Stomach (tissue), 9 donors: Measurements from ENCODE around the gene FAM184A. TPM values are rescaled to one million over a fixed set of nuclear protein-coding genes. Genes with fewer than 3 reads are reported as not detected.

ENCODE experiments used
- DNase-seq, 2 donors: peaks; one replicate each; pipeline versions ENCODE4 v3.0.0 to v3.0.0-alpha.2; 2013 to 2019
- H3K27ac ChIP-seq, 5 donors: fragments of 200-600 bp in 4 of 5; sonication (generic) in 4 of 5; one replicate each; pipeline ENCODE4 v1.5.1; 2013 to 2019; ENCODE audit warnings: mild to moderate bottlenecking in 1 of 5, moderate library complexity in 1 of 5
- H3K27me3 ChIP-seq, 3 donors: fragments of 200-600 bp; sonication (generic); one replicate each; pipeline ENCODE4 v1.5.1; 2017 to 2019; ENCODE audit warnings: mixed run types in 1 of 3
- H3K36me3 ChIP-seq, 4 donors: fragments of 200-600 bp; sonication (generic); 1 replicate in 3 of 4; 2 replicates in 1 of 4; pipeline ENCODE4 v1.5.1; 2016 to 2019
- H3K4me1 ChIP-seq, 4 donors: fragments of 200-600 bp; sonication (generic); one replicate each; pipeline ENCODE4 v1.5.1; 2016 to 2019
- H3K4me3 ChIP-seq, 4 donors: fragments of 200-600 bp; sonication (generic) in 3 of 4; one replicate each; pipeline ENCODE4 v1.5.1; 2016 to 2019; ENCODE audit warnings: mild to moderate bottlenecking in 1 of 4
- H3K9me3 ChIP-seq, 4 donors: fragments of 200-600 bp; sonication (generic); one replicate each; pipeline ENCODE4 v1.5.1; 2016 to 2019
- CTCF ChIP-seq, 7 experiments: fragments of 450-650 bp in 4 of 7; fragments of 200-600 bp in 3 of 7; sonication (generic) in 3 of 7; IDR thresholded peaks; one replicate each; pipeline ENCODE4 v1.5.1; 2016 to 2019; ENCODE audit warnings: antibody characterized with exemption in 7 of 7, control low read depth in 2 of 7, mild to moderate bottlenecking in 1 of 7
- EP300 ChIP-seq: sonication (generic); formaldehyde crosslinking; IDR thresholded peaks from one replicate; pipeline ENCODE4 v1.6.1; 2017; ENCODE audit warnings: antibody characterized with exemption
- POLR2A ChIP-seq, 4 donors: fragments of 450-650 bp; IDR thresholded peaks; one replicate each; pipeline ENCODE4 v1.6.1; 2016; ENCODE audit warnings: antibody characterized with exemption in 4 of 4, control low read depth in 2 of 4, mild to moderate bottlenecking in 1 of 4, moderate library complexity in 1 of 4
- POLR2AphosphoS5 ChIP-seq, 3 donors: sonication (generic); formaldehyde crosslinking; IDR thresholded peaks; one replicate each; pipeline ENCODE4 v1.6.1; 2016; ENCODE audit warnings: antibody characterized with exemption in 3 of 3
- WGBS, 5 donors: extraction: QIAGEN DNeasy Blood & Tissue Kit in 3 of 5; methylation state at CpG; one replicate each; pipeline versions ENCODE4 v1.1.5 to v1.1.7; 2013 to 2018; 5-methylcytosine and 5-hydroxymethylcytosine counted together
- intact Hi-C: fragments of 100-400 bp; cut with DNase I; formaldehyde crosslinking; loops from one replicate; pipeline ENCODE4 v1.15.1; 2023; ENCODE audit warnings: low total_unique reads
- polyA plus RNA-seq, 3 donors: library from polyadenylated mRNA; stranded (reverse); fragments of 200-250 nt; gene quantifications; one replicate each; pipeline ENCODE4 v1.2.3, GENCODE V29; 2013
- total RNA-seq, 5 donors: library from RNA; depleted of rRNA; stranded (reverse); fragments of >200 nt; gene quantifications; one replicate each; pipeline versions ENCODE4 v1.1.0 to v1.2.3, GENCODE V29; 2014 to 2016
- donor health status: healthy with polysubstance abuse.
- donor health status: Bipolar disorder and iron deficiency.
- donor health status: healthy.

FAM184A gene
- total and polyA plus RNA-seq, 8 donors: under 0.01 to 8.3 (median 2.6) TPM; not detected in 1

GRCh38 chr6:119028091-119028490, 50.4 kb downstream of the FAM184A start:
- Histone ChIP-seq H3K4me1 (no peaks in the 10 kb centered on the region), H3K27ac (no peak overlapping the region), H3K27me3 (no peaks in the 10 kb centered on the region), H3K4me3 (no peak overlapping the region), H3K36me3 (no peaks in the 10 kb centered on the region), H3K9me3 (no peaks in the 10 kb centered on the region)
- no peak for TF ChIP-seq POLR2AphosphoS5 (IDR thresholded peaks at IDR 0.05)
- no peak for TF ChIP-seq POLR2A (IDR thresholded peaks at IDR 0.05)
- TF ChIP-seq EP300: no peak
- TF ChIP-seq CTCF (IDR thresholded peaks at IDR 0.05): no peak
- intact Hi-C loops: no loop called here
- WGBS, 5 donors: 65 to 93% (median 89%) methylated on average over 2 of the region's 2 CpGs
- DNase-seq: no peak

GRCh38 chr6:119027465-119027864, 51.0 kb downstream of the FAM184A start:
- Histone ChIP-seq H3K27me3 (no peaks in the 10 kb centered on the region), H3K36me3 (no peaks in the 10 kb centered on the region), H3K9me3 (no peaks in the 10 kb centered on the region), H3K4me3 (no peak overlapping the region), H3K4me1 (no peaks in the 10 kb centered on the region), H3K27ac (no peak overlapping the region)
- TF ChIP-seq CTCF (IDR thresholded peaks at IDR 0.05) (no peak), POLR2A (IDR thresholded peaks at IDR 0.05) (no peak), EP300 (no peak), POLR2AphosphoS5 (IDR thresholded peaks at IDR 0.05) (no peak)
- 40 to 51% (median 48%) methylated on average over 3 of the region's 3 CpGs for WGBS, 5 donors
- DNase-seq: peak in 1 of 2 donors; percentile 14
- intact Hi-C loops: no loop called here

- WGBS, 5 donors: 58 to 80% (median 60%) methylated on average over 3 of the region's 3 CpGs
- Histone ChIP-seq H3K4me1 (no peaks in the 10 kb centered on the region), H3K27ac (no peak overlapping the region), H3K9me3 (no peaks in the 10 kb centered on the region), H3K36me3 (no peaks in the 10 kb centered on the region), H3K27me3 (no peaks in the 10 kb centered on the region), H3K4me3 (no peak overlapping the region)
- TF ChIP-seq EP300 (no peak), CTCF (IDR thresholded peaks at IDR 0.05) (no peak), POLR2AphosphoS5 (IDR thresholded peaks at IDR 0.05) (no peak), POLR2A (IDR thresholded peaks at IDR 0.05) (no peak)
- DNase-seq: no peak
- intact Hi-C loops: no loop called here
These were observed 51.6 kb downstream of the FAM184A start for GRCh38 chr6:119026822-119027221.

- no peak for DNase-seq
- no peaks in the 10 kb centered on the region for H3K9me3 ChIP-seq
- H3K27ac ChIP-seq: no peak overlapping the region
- no peaks in the 10 kb centered on the region for H3K36me3 ChIP-seq
- no peaks in the 10 kb centered on the region for H3K4me1 ChIP-seq
- TF ChIP-seq CTCF (IDR thresholded peaks at IDR 0.05) (no peak), POLR2A (IDR thresholded peaks at IDR 0.05) (no peak), POLR2AphosphoS5 (IDR thresholded peaks at IDR 0.05) (no peak), EP300 (no peak)
- intact Hi-C loops: no loop called here
- H3K27me3 ChIP-seq: no peaks in the 10 kb centered on the region
- no peak overlapping the region for H3K4me3 ChIP-seq
- WGBS, 5 donors: 96 to 99% (median 97%) methylated on average over 2 of the region's 2 CpGs
These were observed 52.7 kb downstream of the FAM184A start for GRCh38 chr6:119025793-119026192.
